ENCODE results near the gene MESD. TPM values are rescaled to one million over a fixed set of nuclear protein-coding genes. Genes with fewer than 3 reads are reported as not detected.

The MESD gene
- total RNA-seq, 2 donors from 2014 or later = 28.0 to 33.9 TPM

- Histone ChIP-seq H3K9me3 (no peaks in the 10 kb centered on the region), H3K36me3 (no peaks in the 10 kb centered on the region), H3K4me1 (replicated peaks) (no peaks in the 10 kb centered on the region), H3K4me3 (no peak overlapping the region), H3K27me3 (replicated peaks; ENCODE audit: insufficient read depth) (no peaks in the 10 kb centered on the region), H3K27ac (no peak overlapping the region)
- DNase-seq (ENCODE audit: low spot score) = no peak
- 94% methylated on average over 20 of the region's 20 CpGs for WGBS
- TF ChIP-seq POLR2A (IDR thresholded peaks at IDR 0.05) = no peak
- no peak for TF ChIP-seq CTCF (IDR thresholded peaks at IDR 0.05)
- TF ChIP-seq POLR2AphosphoS5 (IDR thresholded peaks at IDR 0.05) = no peak
- intact Hi-C loops (cut with DNase I) = no loop called here
Observed at GRCh38 chr15:80931721-80932512, 57.7 kb downstream of the MESD start.

GRCh38 chr15:80931191-80931590 lies 58.4 kb downstream of the MESD start:
- no peaks in the 10 kb centered on the region for H3K27me3 ChIP-seq (replicated peaks; ENCODE audit: insufficient read depth)
- H3K4me1 ChIP-seq (replicated peaks) = no peaks in the 10 kb centered on the region
- H3K36me3 ChIP-seq = no peaks in the 10 kb centered on the region
- no peaks in the 10 kb centered on the region for H3K9me3 ChIP-seq
- H3K27ac ChIP-seq = no peak overlapping the region
- DNase-seq (ENCODE audit: low spot score) = no peak
- intact Hi-C loops (cut with DNase I) = no loop called here
- 89% methylated on average over 2 of the region's 2 CpGs for WGBS
- TF ChIP-seq CTCF (IDR thresholded peaks at IDR 0.05) = no peak
- TF ChIP-seq POLR2A (IDR thresholded peaks at IDR 0.05) = no peak
- no peak for TF ChIP-seq POLR2AphosphoS5 (IDR thresholded peaks at IDR 0.05)
- H3K4me3 ChIP-seq = no peak overlapping the region

GRCh38 chr15:80929689-80930088 lies 59.9 kb downstream of the MESD start:
- TF ChIP-seq CTCF (IDR thresholded peaks at IDR 0.05) = no peak
- TF ChIP-seq POLR2AphosphoS5 (IDR thresholded peaks at IDR 0.05) = no peak
- TF ChIP-seq POLR2A (IDR thresholded peaks at IDR 0.05) = no peak
- intact Hi-C loops (cut with DNase I) = no loop called here
- 92% methylated on average over 4 of the region's 4 CpGs for WGBS

GRCh38 chr15:80929225-80929624 lies 60.4 kb downstream of the MESD start:
- Histone ChIP-seq H3K4me1 (replicated peaks) (no peaks in the 10 kb centered on the region), H3K27ac (no peak overlapping the region), H3K9me3 (no peaks in the 10 kb centered on the region), H3K36me3 (no peaks in the 10 kb centered on the region), H3K4me3 (no peak overlapping the region), H3K27me3 (replicated peaks; ENCODE audit: insufficient read depth) (no peaks in the 10 kb centered on the region)
- no peak for DNase-seq (ENCODE audit: low spot score)
- TF ChIP-seq POLR2A (IDR thresholded peaks at IDR 0.05) (no peak), CTCF (IDR thresholded peaks at IDR 0.05) (no peak), POLR2AphosphoS5 (IDR thresholded peaks at IDR 0.05) (no peak)
- intact Hi-C loops (cut with DNase I) = no loop called here
- WGBS = 95% methylated on average over 4 of the region's 4 CpGs

More at GRCh38 chr15:80929689-80930088, 59.9 kb downstream of the MESD start:
- Histone ChIP-seq H3K27ac (no peak overlapping the region), H3K27me3 (replicated peaks; ENCODE audit: insufficient read depth) (no peaks in the 10 kb centered on the region), H3K36me3 (no peaks in the 10 kb centered on the region), H3K4me1 (replicated peaks) (no peaks in the 10 kb centered on the region), H3K9me3 (no peaks in the 10 kb centered on the region), H3K4me3 (no peak overlapping the region)
- DNase-seq (ENCODE audit: low spot score) = no peak

GRCh38 chr15:80926126-80926525 lies 63.5 kb downstream of the MESD start:
- intact Hi-C loops (cut with DNase I) = no loop called here
- no peak for TF ChIP-seq POLR2AphosphoS5 (IDR thresholded peaks at IDR 0.05)
- TF ChIP-seq CTCF (IDR thresholded peaks at IDR 0.05) = no peak
- TF ChIP-seq POLR2A (IDR thresholded peaks at IDR 0.05) = no peak
- H3K4me3 ChIP-seq = no peak overlapping the region
- no peak overlapping the region for H3K27ac ChIP-seq
- DNase-seq (ENCODE audit: low spot score) = no peak
- H3K9me3 ChIP-seq = no peaks in the 10 kb centered on the region
- no peaks in the 10 kb centered on the region for H3K36me3 ChIP-seq
- WGBS = 98% methylated on average over 3 of the region's 3 CpGs
- H3K27me3 ChIP-seq (replicated peaks; ENCODE audit: insufficient read depth) = no peaks in the 10 kb centered on the region
- H3K4me1 ChIP-seq (replicated peaks) = no peaks in the 10 kb centered on the region
